ENCODE measurements around the gene CES3.

DNA sequence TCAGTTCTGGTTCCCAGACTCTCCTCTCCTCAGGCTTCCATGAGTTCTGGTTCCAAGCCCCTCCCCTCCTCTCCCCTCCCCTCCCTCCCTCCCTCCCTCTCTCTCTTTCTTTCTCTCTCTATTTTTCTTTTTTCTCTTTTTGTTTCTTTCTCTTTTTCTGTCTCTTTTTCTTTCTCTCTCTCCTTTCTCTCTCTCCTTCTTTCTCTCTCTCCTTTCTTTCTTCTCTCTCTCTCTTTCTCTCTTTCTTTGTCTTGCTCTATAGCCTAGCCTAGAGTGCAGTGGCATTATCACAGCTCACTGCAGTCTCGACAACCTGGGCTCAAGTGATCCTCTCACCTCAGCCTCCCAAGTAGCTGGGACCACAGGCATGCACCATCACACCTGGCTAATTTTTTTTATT lies 796 bp upstream of the CES3 start:
- TF ChIP-seq, protein P1, sequence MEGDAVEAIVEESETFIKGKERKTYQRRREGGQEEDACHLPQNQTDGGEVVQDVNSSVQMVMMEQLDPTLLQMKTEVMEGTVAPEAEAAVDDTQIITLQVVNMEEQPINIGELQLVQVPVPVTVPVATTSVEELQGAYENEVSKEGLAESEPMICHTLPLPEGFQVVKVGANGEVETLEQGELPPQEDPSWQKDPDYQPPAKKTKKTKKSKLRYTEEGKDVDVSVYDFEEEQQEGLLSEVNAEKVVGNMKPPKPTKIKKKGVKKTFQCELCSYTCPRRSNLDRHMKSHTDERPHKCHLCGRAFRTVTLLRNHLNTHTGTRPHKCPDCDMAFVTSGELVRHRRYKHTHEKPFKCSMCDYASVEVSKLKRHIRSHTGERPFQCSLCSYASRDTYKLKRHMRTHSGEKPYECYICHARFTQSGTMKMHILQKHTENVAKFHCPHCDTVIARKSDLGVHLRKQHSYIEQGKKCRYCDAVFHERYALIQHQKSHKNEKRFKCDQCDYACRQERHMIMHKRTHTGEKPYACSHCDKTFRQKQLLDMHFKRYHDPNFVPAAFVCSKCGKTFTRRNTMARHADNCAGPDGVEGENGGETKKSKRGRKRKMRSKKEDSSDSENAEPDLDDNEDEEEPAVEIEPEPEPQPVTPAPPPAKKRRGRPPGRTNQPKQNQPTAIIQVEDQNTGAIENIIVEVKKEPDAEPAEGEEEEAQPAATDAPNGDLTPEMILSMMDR (conservative IDR thresholded peaks at IDR 0.05; ENCODE audit: low read length), result no peak
- no peak for TF ChIP-seq EZH2phosphoT487 (IDR thresholded peaks at IDR 0.05; ENCODE audit: borderline replicate concordance, low read depth, low read length)

All from OCI-LY7 (cell line).